ENCODE data around the gene FLYWCH1. TPM values are rescaled to one million over a fixed set of nuclear protein-coding genes. Genes with fewer than 3 reads are reported as not detected.
"Not testable (repeated sequence)": the region's sequence is repeated elsewhere in the genome, so short reads cannot be mapped to it uniquely, and the experiment has no call there.

Gene FLYWCH1
- total RNA-seq, 1 experiment from 2014 or later = 23.3 TPM

GRCh38 chr16:2939968-2940367 lies 28.2 kb downstream of the FLYWCH1 start:
- Mint-ChIP-seq H3K4me1 (ENCODE audit: low read depth, unreplicated experiment) (no peaks in the 10 kb centered on the region), H3K27me3 (ENCODE audit: insufficient read depth, unreplicated experiment) (no peaks in the 10 kb centered on the region), H3K4me3 (ENCODE audit: unreplicated experiment) (no peak overlapping the region), H3K9me3 (ENCODE audit: unreplicated experiment) (no peaks in the 10 kb centered on the region), H3K27ac (ENCODE audit: unreplicated experiment) (no peak overlapping the region), H3K36me3 (ENCODE audit: insufficient read depth, unreplicated experiment) (peaks cover 16% of the 10 kb centered on the region)
- DNase-seq = no peak
- CTCF ChIA-PET = interaction anchor here (1.2 kb wide), 1 partner anchor 13 kb away, joined by 4 read pairs; no protein-coding TSS in a partner anchor
- no peak for TF ChIP-seq CTCF (IDR thresholded peaks at IDR 0.05; ENCODE audit: insufficient read depth in 1 of 2, low read depth in 1 of 2, low read length in 1 of 2, severe bottlenecking in 1 of 2, unreplicated experiment in 1 of 2)
- POLR2A ChIA-PET = no interaction called here
- no TSS peak for BruUV-seq (replicated peaks)
- intact Hi-C loops (cut with micrococcal nuclease; ENCODE audit: unreplicated experiment) = no loop called here
- H3K9me3 ChIP-seq = no peaks in the 10 kb centered on the region
- no peaks in the 10 kb centered on the region for H3K4me1 ChIP-seq
- no peaks in the 10 kb centered on the region; the same call in 1 of the 2 replicates for H3K36me3 ChIP-seq (ENCODE audit: control insufficient read depth, insufficient read depth, low read length)
- H3K27me3 ChIP-seq (replicated peaks; ENCODE audit: control insufficient read depth, insufficient read depth, low read length) = no peaks in the 10 kb centered on the region
- no peak overlapping the region for H3K4me3 ChIP-seq (ENCODE audit: low read depth, low read length)

- POLR2A ChIA-PET = no interaction called here
- Histone ChIP-seq H3K4me1 (no peaks in the 10 kb centered on the region), H3K36me3 (ENCODE audit: control insufficient read depth, insufficient read depth, low read length) (no peaks in the 10 kb centered on the region), H3K9me3 (no peaks in the 10 kb centered on the region), H3K4me3 (ENCODE audit: low read depth, low read length) (no peak overlapping the region), H3K27me3 (replicated peaks; ENCODE audit: control insufficient read depth, insufficient read depth, low read length) (no peaks in the 10 kb centered on the region)
- no TSS peak for BruUV-seq (replicated peaks)
- no peak for TF ChIP-seq CTCF (IDR thresholded peaks at IDR 0.05; ENCODE audit: insufficient read depth in 1 of 2, low read depth in 1 of 2, low read length in 1 of 2, severe bottlenecking in 1 of 2, unreplicated experiment in 1 of 2)
- no peaks in the 10 kb centered on the region for H3K9me3 Mint-ChIP-seq (ENCODE audit: unreplicated experiment)
- peaks cover 12% of the 10 kb centered on the region for H3K36me3 Mint-ChIP-seq (ENCODE audit: insufficient read depth, unreplicated experiment)
- no peak for DNase-seq
- no peaks in the 10 kb centered on the region for H3K4me1 Mint-ChIP-seq (ENCODE audit: low read depth, unreplicated experiment)
- CTCF ChIA-PET = no interaction called here
- no peak overlapping the region for H3K4me3 Mint-ChIP-seq (ENCODE audit: unreplicated experiment)
- no peak overlapping the region for H3K27ac Mint-ChIP-seq (ENCODE audit: unreplicated experiment)
- intact Hi-C loops (cut with micrococcal nuclease; ENCODE audit: unreplicated experiment) = no loop called here
- H3K27me3 Mint-ChIP-seq (ENCODE audit: insufficient read depth, unreplicated experiment) = no peaks in the 10 kb centered on the region
Measured at GRCh38 chr16:2942045-2942444, 30.3 kb downstream of the FLYWCH1 start.

- H3K27me3 Mint-ChIP-seq (ENCODE audit: insufficient read depth, unreplicated experiment); intact Hi-C loops (cut with micrococcal nuclease; ENCODE audit: unreplicated experiment); DNase-seq; H3K4me3 Mint-ChIP-seq (ENCODE audit: unreplicated experiment); H3K27me3 ChIP-seq (replicated peaks; ENCODE audit: control insufficient read depth, insufficient read depth, low read length); H3K27ac Mint-ChIP-seq (ENCODE audit: unreplicated experiment); H3K4me1 ChIP-seq; H3K4me3 ChIP-seq (ENCODE audit: low read depth, low read length); H3K9me3 Mint-ChIP-seq (ENCODE audit: unreplicated experiment); BruUV-seq (replicated peaks); POLR2A ChIA-PET; H3K9me3 ChIP-seq; H3K36me3 ChIP-seq (ENCODE audit: control insufficient read depth, insufficient read depth, low read length); CTCF ChIA-PET; H3K4me1 Mint-ChIP-seq (ENCODE audit: low read depth, unreplicated experiment): not testable (repeated sequence)
- peaks cover 15% of the 10 kb centered on the region for H3K36me3 Mint-ChIP-seq (ENCODE audit: insufficient read depth, unreplicated experiment)
Measured at GRCh38 chr16:2943716-2944115, 32.0 kb downstream of the FLYWCH1 start.

- POLR2A ChIA-PET = no interaction called here
- no peak overlapping the region for H3K27ac Mint-ChIP-seq (ENCODE audit: unreplicated experiment)
- no peak overlapping the region for H3K4me3 ChIP-seq (ENCODE audit: low read depth, low read length)
- no peaks in the 10 kb centered on the region for H3K36me3 ChIP-seq (ENCODE audit: control insufficient read depth, insufficient read depth, low read length)
- DNase-seq = no peak
- no peaks in the 10 kb centered on the region for H3K9me3 Mint-ChIP-seq (ENCODE audit: unreplicated experiment)
- CTCF ChIA-PET = interaction anchor here (1.5 kb wide), 1 partner anchor 19 kb away, joined by 3 read pairs; no protein-coding TSS in a partner anchor
- H3K4me1 Mint-ChIP-seq (ENCODE audit: low read depth, unreplicated experiment) = no peaks in the 10 kb centered on the region
- H3K36me3 Mint-ChIP-seq (ENCODE audit: insufficient read depth, unreplicated experiment) = peaks cover 15% of the 10 kb centered on the region
- no peaks in the 10 kb centered on the region for H3K4me1 ChIP-seq
- TF ChIP-seq CTCF (IDR thresholded peaks at IDR 0.05; ENCODE audit: insufficient read depth in 1 of 2, low read depth in 1 of 2, low read length in 1 of 2, severe bottlenecking in 1 of 2, unreplicated experiment in 1 of 2) = no peak
- intact Hi-C loops (cut with micrococcal nuclease; ENCODE audit: unreplicated experiment) = no loop called here
- no TSS peak for BruUV-seq (replicated peaks)
- H3K4me3 Mint-ChIP-seq (ENCODE audit: unreplicated experiment) = no peak overlapping the region
- no peaks in the 10 kb centered on the region for H3K9me3 ChIP-seq
- no peaks in the 10 kb centered on the region for H3K27me3 Mint-ChIP-seq (ENCODE audit: insufficient read depth, unreplicated experiment)
- H3K27me3 ChIP-seq (replicated peaks; ENCODE audit: control insufficient read depth, insufficient read depth, low read length) = no peaks in the 10 kb centered on the region
Measured at GRCh38 chr16:2946649-2947048, 34.9 kb downstream of the FLYWCH1 start.

All from Caco-2 (cell line).